ENCODE results near the gene ZNF580.
A peak's percentile ranks its signal among the peaks of the same experiment; 100 is the strongest.

The ZNF580 gene

DNA sequence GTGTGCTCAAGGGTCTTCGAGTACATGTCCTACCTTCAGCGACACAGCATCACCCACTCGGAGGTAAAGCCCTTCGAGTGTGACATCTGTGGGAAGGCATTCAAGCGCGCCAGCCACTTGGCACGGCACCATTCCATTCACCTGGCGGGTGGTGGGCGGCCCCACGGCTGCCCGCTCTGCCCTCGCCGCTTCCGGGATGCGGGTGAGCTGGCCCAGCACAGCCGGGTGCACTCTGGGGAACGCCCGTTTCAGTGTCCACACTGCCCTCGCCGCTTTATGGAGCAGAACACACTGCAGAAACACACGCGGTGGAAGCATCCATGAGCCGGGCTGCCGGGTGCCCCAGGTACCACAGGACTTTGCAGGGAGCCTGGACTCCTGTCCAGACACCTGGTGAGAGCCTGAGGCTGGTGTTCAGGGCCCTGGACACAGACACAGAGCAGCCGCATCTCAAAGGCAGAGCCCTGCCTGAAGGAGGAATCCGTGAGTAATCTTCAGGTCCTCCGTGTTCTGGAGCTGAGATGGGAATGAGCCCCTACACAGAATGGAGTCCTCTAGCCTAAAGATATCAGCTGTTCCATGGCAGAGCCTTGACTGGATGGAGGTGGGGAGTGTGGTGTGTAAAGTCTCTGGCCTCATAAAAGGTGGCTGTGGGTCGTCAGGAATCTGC, 4.2 kb downstream of the ZNF580 start:
- no peak for DNase-seq (ENCODE audit: low read depth in 4 of 4, low spot score in 1 of 4)

DNA sequence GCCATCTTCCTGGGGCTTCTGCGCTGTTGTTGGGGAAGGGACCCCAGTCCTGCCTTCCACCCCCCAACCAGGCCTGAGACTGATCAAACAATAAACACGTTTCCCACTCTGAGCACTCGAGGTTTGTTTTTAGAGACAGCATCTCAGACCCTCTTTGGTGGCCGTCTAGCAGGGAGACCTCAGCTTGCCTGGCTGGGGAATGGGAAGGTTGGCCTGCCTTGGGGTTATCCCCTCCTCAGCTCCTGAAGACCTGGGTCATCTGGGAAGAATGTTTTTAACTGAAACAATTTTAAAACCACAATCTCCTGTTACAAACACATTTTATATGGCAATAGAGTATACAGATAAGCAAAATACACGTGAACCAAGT, 4.7 kb downstream of the ZNF580 start:
- no peak for DNase-seq (ENCODE audit: low read depth in 4 of 4, low spot score in 1 of 4)

DNA sequence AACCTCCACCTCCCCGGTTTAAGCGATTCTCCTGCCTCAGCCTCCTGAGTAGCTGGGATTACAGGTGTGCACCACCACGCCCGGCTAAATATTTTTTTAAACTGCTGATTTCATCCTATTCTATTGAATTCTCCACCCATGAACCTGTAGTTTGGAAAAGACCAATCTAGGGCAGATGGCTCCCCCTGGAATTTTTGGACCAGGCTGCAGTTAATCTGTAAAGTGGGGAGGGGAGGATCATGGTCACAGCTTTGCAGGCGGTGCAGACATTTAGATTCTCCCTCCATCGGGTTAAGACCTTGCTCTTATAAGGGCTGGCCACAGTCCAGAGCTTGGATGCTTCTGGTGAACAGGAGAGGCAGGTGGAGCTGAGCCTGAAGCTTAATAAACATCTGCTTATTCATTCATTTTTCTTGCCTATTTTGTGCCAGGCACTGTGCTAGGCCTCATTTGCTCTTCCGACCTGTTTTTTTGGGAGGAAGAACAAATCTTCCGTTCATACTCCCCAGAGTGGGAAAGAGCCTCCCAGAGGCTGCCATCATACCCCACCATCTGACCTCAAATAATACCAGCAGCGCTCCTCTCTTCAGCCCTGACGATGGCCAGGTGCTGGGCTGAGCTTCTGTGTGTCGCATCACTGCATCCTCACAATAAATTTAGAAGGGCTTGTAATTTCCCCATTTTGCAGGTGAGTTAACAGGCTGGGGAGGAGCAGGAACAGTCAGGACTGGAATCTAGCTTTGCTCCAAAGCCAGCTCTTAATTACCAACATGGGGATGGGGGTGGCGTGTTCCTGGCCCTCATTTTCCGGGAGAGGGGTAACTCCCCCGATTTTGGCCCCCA, 6.3 kb downstream of the ZNF580 start:
- no peak for DNase-seq (ENCODE audit: low read depth in 4 of 4, low spot score in 1 of 4)

DNA sequence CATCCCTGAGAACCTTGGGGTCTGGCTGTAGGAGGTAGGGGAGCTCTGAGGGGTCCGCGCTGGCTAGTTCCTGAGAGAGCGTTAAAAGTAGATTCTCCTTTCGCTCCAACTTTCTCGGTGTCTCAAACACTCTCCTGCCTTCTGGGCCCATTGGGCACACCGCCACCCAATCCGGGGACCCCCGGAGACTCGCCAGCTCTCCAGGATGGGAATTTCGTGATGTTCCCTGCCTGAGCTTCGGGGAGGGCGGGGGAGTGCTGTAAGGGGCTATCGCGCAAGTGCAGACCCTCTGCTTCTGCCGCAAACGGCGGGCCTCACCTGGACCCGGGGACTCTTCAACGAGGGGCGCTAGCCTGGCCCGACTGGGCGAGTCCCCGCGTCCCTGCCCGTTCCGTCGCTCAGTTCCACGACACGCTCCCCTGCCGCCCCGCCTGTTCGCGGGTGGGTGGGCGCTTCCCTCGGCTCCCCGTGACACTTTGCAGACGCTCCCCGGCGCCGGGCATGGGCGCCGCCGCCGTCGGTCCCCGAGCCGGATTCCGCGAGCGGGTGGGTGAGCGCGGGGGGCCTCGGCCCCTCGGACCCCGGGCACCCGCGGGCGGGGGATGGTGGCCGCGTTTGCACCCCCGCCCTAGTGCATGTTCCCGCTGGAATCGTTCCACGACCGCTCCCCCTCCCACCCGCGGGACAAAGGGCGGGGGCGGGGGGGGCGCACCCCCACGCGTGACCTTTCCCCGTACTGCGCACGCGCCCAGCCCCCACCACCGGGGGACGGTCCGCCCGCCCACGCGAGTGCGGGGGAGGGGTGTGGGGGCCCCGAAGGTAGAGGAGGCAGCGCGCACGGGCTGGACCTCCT, 7.2 kb downstream of the ZNF580 start, which contains the start of gene CCDC106:
Gene CCDC106 (plus strand): TSS at position 481 of the 853 bp plus-strand sequence. CDS start 835 bp downstream, outside the sequence.
- peak in 1 of 4 experiments; percentile 35 for DNase-seq (ENCODE audit: low read depth in 4 of 4, low spot score in 1 of 4)

DNA sequence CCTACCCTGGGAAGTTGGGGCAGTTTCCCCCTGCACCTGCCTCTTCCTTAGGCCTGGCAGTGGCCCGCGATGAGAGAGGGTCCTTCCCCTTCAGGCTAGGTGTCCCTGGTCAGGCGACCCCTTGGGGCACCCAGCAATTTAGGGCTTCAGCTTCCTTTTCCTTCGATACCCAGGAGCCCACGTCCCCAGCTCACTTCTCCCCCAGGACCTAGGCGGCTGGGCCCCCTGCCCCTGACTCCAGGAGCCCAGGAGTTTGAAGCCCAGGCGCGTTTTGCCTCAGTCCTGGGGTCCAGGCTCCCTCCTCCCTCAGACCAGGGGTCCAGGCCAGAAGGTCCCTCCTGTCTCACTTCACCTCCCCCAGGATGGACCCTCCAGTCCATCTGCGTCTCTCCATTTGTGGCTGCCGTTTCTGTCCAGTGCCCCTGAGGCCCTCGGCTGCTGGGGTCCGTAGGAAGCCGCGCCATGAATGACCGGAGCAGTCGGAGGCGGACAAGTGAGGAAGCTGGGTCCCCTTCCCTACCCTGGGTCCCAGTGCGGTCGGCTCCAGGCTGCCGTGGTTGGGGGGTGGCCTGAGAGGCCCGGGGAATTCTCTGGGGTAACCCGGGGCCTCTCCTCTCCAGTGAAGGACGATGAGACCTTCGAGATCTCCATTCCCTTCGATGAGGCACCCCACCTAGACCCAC, 7.9 kb downstream of the ZNF580 start:
- DNase-seq (ENCODE audit: low read depth in 4 of 4, low spot score in 1 of 4) = no peak

DNA sequence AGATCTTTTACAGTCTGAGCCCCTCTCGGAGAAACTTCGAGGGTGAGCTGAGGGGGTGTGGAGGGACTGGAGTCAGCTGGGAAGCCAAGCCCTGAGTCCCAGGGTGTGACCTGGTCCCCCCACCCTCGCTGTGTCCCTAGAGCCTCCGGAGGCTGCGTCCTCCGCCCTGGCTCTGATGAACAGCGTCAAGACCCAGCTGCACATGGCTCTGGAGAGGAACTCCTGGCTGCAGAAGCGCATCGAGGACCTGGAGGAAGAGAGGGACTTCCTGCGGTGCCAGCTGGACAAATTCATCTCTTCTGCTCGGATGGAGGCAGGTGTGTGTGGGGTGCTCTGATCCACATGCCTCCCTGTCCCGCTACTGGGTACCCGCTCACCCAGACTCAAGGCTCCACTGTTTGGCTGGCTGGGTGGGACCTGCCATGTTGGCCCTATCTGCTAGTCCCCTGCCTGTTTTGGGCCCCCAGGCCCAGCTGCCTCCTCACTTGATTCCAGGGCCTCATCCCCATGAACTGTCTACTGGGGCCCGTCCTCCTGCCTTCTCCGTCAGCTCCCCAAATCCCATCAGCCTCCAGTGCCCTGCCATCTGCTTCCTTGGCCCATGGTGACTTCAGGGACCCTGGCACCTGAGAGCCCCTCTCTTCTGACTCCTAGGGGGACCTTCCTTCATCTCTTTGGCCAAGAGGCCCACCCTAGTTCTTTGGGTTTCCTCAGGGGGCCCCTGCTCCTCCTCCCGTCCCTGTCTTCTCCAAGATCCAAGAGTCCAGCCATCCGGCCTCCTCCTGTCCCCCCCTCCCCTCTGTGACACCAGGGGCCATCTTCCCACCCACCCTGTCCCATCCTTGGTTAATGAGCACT, 8.7 kb downstream of the ZNF580 start:
- no peak for DNase-seq (ENCODE audit: low read depth in 4 of 4, low spot score in 1 of 4)

DNA sequence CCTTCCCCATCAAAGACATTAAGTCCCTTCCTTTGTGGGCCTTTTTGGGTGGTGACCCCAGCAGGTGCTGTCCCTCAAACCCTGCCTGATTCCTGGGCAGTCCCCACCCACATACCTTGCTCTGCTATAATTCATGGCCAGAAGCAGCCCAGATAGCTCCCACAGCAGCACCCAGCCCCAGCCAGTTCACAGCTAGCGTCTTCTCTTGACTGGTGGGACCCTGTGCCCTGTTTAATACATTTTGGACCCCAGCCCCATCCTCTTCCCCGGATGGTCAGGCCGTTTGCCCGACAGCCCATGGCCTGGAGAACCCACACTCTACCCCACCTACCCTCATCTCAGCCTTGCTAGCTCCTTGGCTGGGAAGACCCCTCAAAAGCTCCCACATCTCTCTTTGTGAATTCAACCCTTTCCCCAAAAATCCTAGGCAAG, 9.3 kb downstream of the ZNF580 start:
- no peak for DNase-seq (ENCODE audit: low read depth in 4 of 4, low spot score in 1 of 4)

DNA sequence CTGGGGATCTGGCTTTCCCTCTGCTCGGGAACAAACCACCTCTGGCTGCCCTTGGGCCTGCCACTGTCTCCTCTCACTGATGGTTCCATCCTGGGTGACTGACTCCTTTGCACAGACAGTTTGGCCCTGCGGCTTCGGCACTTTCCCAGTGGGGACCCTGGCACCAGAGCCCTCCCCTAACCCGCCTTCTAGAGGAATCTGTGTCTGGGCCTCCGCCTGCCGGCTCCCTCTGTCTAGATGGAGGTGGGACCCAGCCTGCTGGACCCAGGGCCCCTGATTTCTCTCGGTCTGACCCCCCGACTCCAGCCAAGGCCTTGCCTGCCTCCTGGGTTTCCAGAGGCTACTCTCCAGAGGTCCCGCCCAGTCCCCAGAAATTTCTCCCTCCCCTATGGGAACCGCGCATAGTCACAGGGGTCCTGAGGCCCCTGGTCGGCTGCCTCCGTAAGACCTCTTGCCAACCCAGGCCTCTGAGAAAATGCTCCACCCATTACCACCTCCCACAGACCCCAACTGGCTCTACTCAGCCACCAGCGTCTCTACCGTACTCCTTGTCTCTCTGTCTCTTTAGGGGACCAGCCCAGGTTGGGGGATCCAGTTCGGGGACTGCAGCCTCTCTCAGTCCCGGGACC, 9.9 kb downstream of the ZNF580 start:
- DNase-seq (ENCODE audit: low read depth in 4 of 4, low spot score in 1 of 4) = no peak

DNA sequence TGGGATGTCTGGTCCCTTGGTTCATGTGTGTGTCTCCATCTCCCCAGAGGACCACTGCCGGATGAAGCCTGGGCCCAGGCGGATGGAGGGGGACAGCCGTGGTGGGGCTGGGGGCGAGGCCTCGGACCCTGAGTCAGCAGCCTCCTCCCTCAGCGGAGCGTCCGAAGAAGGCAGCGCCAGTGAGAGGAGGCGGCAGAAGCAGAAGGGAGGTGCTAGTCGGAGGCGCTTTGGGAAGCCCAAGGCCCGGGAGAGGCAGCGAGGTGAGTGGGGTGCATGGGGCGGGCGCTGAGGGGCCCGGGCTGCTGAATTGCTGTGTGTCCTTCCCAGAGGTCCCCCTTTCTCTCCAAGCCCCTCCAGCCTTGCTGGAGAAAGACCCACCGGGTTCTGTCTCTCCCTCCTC, 10.4 kb downstream of the ZNF580 start:
- no peak for DNase-seq (ENCODE audit: low read depth in 4 of 4, low spot score in 1 of 4)

DNA sequence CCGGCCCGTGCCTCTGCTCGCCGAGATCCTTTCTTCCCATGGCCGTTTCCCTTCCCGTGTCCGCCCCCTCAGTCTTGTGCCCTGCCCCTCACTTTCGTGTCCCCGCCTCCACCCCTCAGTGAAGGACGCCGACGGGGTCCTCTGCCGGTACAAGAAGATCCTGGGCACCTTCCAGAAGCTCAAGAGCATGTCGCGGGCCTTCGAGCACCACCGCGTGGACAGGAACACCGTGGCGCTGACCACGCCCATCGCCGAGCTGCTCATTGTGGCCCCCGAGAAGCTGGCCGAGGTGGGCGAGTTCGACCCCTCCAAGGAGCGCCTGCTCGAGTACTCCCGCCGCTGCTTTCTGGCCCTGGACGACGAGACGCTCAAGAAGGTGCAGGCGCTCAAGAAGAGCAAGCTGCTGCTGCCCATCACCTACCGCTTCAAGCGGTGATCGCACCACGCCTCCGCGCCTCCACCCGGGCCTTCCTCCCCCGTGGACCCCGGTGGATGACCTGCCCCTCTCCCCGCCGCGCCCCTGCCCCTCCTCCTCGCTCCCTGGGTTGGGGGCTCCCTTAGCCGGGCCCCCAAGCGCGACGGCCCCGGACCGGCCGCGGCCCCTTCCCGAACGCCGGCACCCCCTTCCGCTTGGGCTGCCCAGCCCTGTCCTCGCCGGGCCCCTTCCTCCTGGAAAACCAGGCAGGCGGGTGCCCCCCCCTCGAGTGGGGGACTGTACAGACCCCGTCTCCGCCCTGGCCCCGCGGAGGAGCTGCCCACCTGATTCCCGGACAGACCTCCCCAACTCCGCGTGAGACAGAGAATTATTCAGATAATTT, 11.7 kb downstream of the ZNF580 start:
- no peak for DNase-seq (ENCODE audit: low read depth in 4 of 4, low spot score in 1 of 4)

DNA sequence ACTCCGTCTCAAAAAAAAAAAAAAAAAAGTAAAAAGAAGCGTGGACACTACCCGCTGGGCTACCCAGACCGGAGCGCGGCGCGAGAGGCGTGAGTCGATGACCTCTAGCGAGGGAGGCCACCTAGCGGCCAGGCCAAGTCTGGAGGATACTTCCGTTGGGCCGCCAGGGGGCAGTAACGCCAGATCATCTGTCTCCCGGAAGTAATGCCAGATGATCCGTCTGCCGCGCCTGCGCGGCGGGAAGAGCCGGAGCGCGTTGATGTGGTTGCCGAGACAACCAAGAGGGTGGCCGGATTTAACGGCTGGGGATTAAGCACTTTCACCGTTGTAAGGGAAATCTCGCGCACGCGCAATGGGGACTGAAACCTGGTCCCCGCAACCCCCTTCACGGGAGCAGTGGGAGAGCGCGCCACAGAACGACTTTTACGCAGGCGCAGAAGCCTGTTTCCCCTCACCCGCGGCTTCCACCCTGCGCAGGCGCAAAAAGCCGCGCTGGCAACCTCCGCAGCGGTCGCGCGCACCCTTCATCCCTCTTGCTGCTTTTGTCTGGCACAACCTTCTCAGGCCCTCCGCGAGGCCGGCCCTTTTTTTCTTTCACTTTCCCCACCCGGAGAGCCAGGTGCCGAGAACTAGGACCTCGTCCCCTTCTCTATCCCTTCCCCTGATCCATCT, 13.0 kb downstream of the ZNF580 start:
- peak; percentile 91 to 99 (median 98) for DNase-seq (ENCODE audit: low read depth in 4 of 4, low spot score in 1 of 4)

DNA sequence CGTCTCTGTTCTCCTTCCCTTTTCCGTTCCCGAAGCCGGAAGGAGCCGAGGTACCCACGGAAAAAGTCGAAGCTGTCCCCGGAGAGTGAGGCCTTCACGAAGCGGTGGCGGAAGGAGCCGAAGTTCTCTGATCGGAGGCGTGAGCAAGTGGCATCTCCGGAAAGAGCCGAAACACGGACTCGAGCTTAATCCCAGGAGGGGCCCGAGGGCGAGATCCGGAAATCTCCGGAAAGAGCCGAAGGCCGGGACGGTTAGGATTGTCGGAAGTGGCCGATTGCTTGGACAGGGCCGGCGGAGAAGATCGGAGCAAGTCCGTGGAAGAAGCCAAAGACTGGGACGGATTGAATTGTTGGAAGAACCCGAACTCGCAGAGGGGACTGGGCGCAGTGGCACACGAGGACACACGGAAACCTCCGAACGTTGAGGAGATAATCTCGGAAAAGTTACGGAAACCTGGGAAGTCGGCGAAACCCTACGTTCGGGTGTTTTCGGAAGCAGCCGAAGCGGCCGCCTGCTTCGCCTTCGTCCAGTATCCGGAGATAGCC, 13.6 kb downstream of the ZNF580 start:
- DNase-seq (ENCODE audit: low read depth in 4 of 4, low spot score in 1 of 4) = peak; percentile 93 to 98 (median 96)

DNA sequence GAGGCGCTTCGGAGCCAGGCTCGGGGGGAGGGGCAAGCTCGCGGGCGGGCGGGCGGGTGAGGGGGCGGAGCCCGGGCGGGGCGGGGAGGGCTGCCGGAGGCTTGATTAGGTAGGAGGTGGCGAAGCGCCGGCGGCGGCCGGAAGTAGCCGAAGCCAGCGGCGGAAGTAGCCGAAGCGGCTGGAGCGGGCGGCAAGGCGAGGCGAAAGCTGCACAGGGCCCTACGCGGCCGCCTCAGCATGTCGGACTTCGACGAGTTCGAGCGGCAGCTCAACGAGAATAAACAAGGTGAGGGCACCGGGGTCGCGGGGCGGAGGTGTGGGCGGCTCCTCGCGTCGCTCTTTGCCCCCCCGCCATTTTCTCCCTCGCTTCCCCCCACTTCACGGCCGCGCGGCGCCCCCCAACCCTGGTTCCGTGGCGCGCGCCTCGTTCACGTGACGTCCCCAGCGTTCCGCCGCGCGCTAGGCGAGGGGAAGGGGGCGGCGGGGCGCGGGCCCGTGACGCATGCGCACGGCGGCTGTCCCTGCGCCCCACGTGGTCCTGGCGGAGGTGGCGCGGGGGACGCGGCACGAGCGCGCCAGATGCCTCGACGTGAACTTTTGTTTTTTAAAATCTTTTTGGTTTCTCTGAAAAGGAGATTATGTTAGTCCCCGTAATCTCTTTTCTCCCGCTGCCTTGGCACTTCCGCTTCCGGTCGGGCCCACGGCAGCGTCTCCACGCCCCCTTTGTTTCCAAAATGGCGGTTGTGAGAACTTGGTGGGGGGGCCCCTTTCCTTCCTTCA, 14.3 kb downstream of the ZNF580 start, which contains the start of gene U2AF2:
Gene U2AF2 (plus strand): TSS at position 168 of the 780 bp plus-strand sequence. CDS start 70 bp downstream, at position 238.
- peak; percentile 92 to 98 (median 94) for DNase-seq (ENCODE audit: low read depth in 4 of 4, low spot score in 1 of 4)

DNA sequence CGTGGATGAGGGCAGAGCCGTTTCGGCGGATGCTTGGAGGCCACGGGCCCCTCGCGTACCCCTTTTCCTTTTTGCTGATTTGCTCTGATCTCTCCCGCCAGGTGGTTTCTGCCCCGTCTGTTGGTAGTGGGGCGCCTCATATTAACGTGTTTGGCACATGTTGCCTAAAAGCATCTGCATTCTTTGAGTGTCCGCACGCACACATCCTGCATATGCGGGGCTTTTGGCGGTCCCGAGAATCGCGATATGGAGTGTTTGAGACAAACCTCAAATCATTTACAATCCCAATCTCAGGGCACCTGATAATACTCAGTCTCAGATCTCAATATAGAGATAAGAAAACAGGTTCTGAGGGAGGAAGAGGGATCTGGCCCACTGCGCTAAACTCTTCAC, 14.8 kb downstream of the ZNF580 start:
- DNase-seq (ENCODE audit: low read depth in 4 of 4, low spot score in 1 of 4) = no peak

DNA sequence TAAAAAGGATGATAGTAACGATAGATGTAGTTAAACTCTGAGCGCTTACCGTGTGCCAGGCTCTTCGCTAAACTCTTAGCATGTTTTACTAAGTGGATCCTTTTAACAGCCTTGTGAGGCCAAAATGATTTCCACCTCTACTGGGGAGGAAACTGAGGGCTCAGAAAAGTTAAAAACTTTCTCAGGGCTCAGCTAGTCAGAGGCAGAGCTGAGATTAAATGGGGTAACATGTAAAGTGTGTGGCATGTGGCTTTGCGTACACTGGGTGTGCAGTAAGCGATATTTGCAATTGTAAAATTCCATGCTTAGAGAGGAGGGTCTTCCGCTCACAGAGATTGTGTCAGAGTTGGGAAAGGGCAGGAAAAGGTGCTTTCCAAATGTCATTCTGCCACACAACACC, 15.8 kb downstream of the ZNF580 start:
- DNase-seq (ENCODE audit: low read depth in 4 of 4, low spot score in 1 of 4) = no peak

DNA sequence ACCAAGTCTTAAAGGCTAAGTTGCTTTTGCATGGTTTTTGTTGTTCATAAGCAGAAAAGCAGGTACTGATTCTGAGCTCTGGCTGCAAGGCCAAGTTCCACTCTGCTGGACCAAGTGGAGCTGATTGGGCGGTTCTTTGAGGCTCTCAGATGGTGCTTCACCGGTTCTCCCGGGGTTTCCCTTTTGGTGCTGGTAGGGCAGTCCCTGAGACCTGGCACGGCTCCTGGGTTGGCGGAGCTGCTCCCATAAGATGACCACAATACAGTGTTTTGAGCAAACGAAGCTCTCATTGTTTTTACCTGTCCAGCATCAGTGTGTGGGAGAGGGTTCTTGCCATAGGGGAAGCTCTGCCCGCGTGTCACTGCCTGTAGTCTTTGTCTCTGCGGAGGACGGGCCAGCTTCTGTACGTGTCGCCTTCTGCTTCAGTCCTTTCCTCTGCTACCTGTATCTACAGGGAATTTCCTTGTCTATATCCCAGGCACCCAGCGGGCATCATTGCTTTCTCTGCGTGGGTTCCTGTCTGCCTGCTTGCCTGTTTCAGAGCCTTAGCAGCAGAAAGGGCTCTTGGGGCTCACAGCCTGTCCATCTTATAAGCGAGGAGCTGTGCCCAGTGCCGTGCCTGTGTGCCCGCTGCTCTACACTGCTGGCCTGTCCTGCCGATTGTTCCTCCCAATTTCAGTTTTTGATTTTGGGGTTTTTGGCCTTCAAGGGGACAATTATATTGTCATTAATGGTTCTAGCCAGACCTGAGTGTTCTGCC, 16.4 kb downstream of the ZNF580 start:
- DNase-seq (ENCODE audit: low read depth in 4 of 4, low spot score in 1 of 4) = no peak

Data from stimulated activated CD4-positive, alpha-beta T cell treated with anti-CD3 and anti-CD28 coated beads, Interleukin-1b, Interleukin-23, amount 100 ng/mL, for 24 hours (primary cell).